ENCODE results near the gene ATG9B. TPM values are rescaled to one million over a fixed set of nuclear protein-coding genes. Genes with fewer than 3 reads are reported as not detected.

Gene ATG9B
- total and polyA plus RNA-seq, 2 donors from 2014 or later: 0.19 TPM

GRCh38 chr7:151017370-151017952, 6.8 kb downstream of the ATG9B start:
- H3K36me3 ChIP-seq (ENCODE audit: control insufficient read depth in 2 of 3, insufficient read depth in 3 of 3, low read length in 3 of 3): no peaks in the 10 kb centered on the region
- no peak for DNase-seq
- H3K4me1 ChIP-seq (ENCODE audit: control insufficient read depth in 2 of 3, insufficient read depth in 2 of 3, low read depth in 1 of 3, low read length in 3 of 3): peaks cover 0 to 26% (median 0%) of the 10 kb centered on the region in 3 donors
- H3K27ac ChIP-seq (ENCODE audit: low read depth in 2 of 2, low read length in 2 of 2): no peak overlapping the region
- H3K9ac ChIP-seq (ENCODE audit: low read length in 3 of 3): no peak overlapping the region
- peaks cover 7% of the 10 kb centered on the region for H3K27me3 ChIP-seq (ENCODE audit: control insufficient read depth, insufficient read depth, low read length)
- no peak for FAIRE-seq
- H3K9me3 ChIP-seq (ENCODE audit: control insufficient read depth in 2 of 3, insufficient read depth in 1 of 3, low read length in 3 of 3): no peaks in the 10 kb centered on the region
- H3K4me3 ChIP-seq (ENCODE audit: low read length in 3 of 3): no peak overlapping the region
- intact Hi-C loops (cut with DNase I): no loop called here
- no peak for TF ChIP-seq CTCF (IDR thresholded peaks at IDR 0.05; ENCODE audit: borderline replicate concordance, extremely low read depth, insufficient read depth)

- Histone ChIP-seq H3K27me3 (ENCODE audit: control insufficient read depth, insufficient read depth, low read length) (peaks cover 7% of the 10 kb centered on the region), H3K9ac (ENCODE audit: low read length in 3 of 3) (no peak overlapping the region), H3K4me3 (ENCODE audit: low read length in 3 of 3) (no peak overlapping the region), H3K36me3 (ENCODE audit: control insufficient read depth in 2 of 3, insufficient read depth in 3 of 3, low read length in 3 of 3) (no peaks in the 10 kb centered on the region), H3K27ac (ENCODE audit: low read depth in 2 of 2, low read length in 2 of 2) (no peak overlapping the region), H3K9me3 (ENCODE audit: control insufficient read depth in 2 of 3, insufficient read depth in 1 of 3, low read length in 3 of 3) (no peaks in the 10 kb centered on the region), H3K4me1 (ENCODE audit: control insufficient read depth in 2 of 3, insufficient read depth in 2 of 3, low read depth in 1 of 3, low read length in 3 of 3) (peaks cover 0 to 28% (median 0%) of the 10 kb centered on the region in 3 donors)
- intact Hi-C loops (cut with DNase I): no loop called here
- peak in 1 of 5 donors; percentile 71 for DNase-seq
- FAIRE-seq: no peak
- TF ChIP-seq CTCF (IDR thresholded peaks at IDR 0.05; ENCODE audit: borderline replicate concordance, extremely low read depth, insufficient read depth): no peak
Observed at GRCh38 chr7:151016942-151017341, 7.4 kb downstream of the ATG9B start.

- DNase-seq: no peak
- Histone ChIP-seq H3K4me1 (ENCODE audit: control insufficient read depth in 2 of 3, insufficient read depth in 2 of 3, low read depth in 1 of 3, low read length in 3 of 3) (peaks cover 0 to 28% (median 0%) of the 10 kb centered on the region in 3 donors), H3K27me3 (ENCODE audit: control insufficient read depth, insufficient read depth, low read length) (peaks cover 7% of the 10 kb centered on the region), H3K9ac (ENCODE audit: low read length in 3 of 3) (no peak overlapping the region), H3K4me3 (ENCODE audit: low read length in 3 of 3) (no peak overlapping the region), H3K36me3 (ENCODE audit: control insufficient read depth in 2 of 3, insufficient read depth in 3 of 3, low read length in 3 of 3) (no peaks in the 10 kb centered on the region), H3K9me3 (ENCODE audit: control insufficient read depth in 2 of 3, insufficient read depth in 1 of 3, low read length in 3 of 3) (no peaks in the 10 kb centered on the region), H3K27ac (ENCODE audit: low read depth in 2 of 2, low read length in 2 of 2) (no peak overlapping the region)
- FAIRE-seq: no peak
- TF ChIP-seq CTCF (IDR thresholded peaks at IDR 0.05; ENCODE audit: borderline replicate concordance, extremely low read depth, insufficient read depth): no peak
- intact Hi-C loops (cut with DNase I): no loop called here
Observed at GRCh38 chr7:151016505-151016904, 7.8 kb downstream of the ATG9B start.

- Histone ChIP-seq H3K9me3 (ENCODE audit: control insufficient read depth in 2 of 3, insufficient read depth in 1 of 3, low read length in 3 of 3) (no peaks in the 10 kb centered on the region), H3K9ac (ENCODE audit: low read length in 3 of 3) (no peak overlapping the region), H3K4me3 (ENCODE audit: low read length in 3 of 3) (no peak overlapping the region), H3K27ac (ENCODE audit: low read depth in 2 of 2, low read length in 2 of 2) (no peak overlapping the region), H3K36me3 (ENCODE audit: control insufficient read depth in 2 of 3, insufficient read depth in 3 of 3, low read length in 3 of 3) (no peaks in the 10 kb centered on the region), H3K4me1 (ENCODE audit: control insufficient read depth in 2 of 3, insufficient read depth in 2 of 3, low read depth in 1 of 3, low read length in 3 of 3) (peaks cover 0 to 28% (median 0%) of the 10 kb centered on the region in 3 donors), H3K27me3 (ENCODE audit: control insufficient read depth, insufficient read depth, low read length) (peaks cover 7% of the 10 kb centered on the region)
- intact Hi-C loops (cut with DNase I): no loop called here
- no peak for TF ChIP-seq CTCF (IDR thresholded peaks at IDR 0.05; ENCODE audit: borderline replicate concordance, extremely low read depth, insufficient read depth)
- no peak for DNase-seq
- FAIRE-seq: no peak
Observed at GRCh38 chr7:151015967-151016366, 8.3 kb downstream of the ATG9B start.
